Activated CD8-positive, alpha-beta memory T cell treated with anti-CD3 and anti-CD28 coated beads, Interleukin-2, amount 50 U/mL, for 48 hours (primary cell): ENCODE results near the gene PHF10.

Experiments used
- DNase-seq: peaks from one replicate; pipeline ENCODE4 v3.0.0-alpha.2; 2020

Gene PHF10

GRCh38 chr6:169669889-169670288 is 54.4 kb downstream of the PHF10 start:
- DNase-seq = no peak

- DNase-seq = no peak
These were observed 55.2 kb downstream of the PHF10 start for GRCh38 chr6:169669147-169669546.

GRCh38 chr6:169668203-169668847 is 56.0 kb downstream of the PHF10 start:
- no peak for DNase-seq

DNA sequence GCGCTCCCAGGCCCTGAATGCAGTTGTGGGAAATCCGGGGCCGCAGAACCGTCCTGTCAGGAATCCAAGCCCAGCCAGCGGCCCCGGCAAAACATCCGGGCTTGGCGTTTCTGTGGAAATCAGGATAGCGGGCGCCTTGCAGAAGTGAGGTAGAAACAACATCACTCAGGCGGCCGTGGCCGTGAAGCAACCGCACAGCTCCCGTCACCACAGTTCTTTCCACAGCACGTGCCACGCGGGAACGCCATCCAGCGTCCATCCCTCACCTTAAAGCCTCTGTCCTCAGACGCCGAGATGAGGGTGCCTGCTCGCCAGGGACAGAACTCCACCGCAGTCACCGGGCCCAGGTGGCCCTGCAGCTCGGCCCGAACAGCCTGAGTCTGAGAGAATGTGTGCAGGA is 56.6 kb downstream of the PHF10 start:
- no peak for DNase-seq

DNA sequence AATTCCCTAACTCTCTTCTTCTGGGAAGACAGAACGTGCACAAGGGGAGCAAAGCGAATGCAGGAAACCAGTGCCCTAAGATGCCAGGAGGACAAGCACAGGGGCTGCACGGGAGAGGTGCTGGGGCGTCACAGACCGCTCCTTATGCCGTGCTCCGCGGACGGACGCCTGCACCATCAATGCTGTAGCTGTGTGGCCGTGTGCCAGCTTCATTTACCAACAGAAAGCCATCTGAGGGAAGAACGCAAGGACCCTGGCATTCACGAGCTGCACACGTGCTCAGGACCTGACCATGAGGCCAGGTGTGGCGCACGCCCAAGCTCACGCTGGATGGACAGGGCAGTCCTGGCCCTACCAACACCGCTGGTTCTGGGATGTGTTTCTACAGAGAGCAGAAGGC is 57.9 kb downstream of the PHF10 start:
- DNase-seq = no peak

- no peak for DNase-seq
These were observed 59.0 kb downstream of the PHF10 start for GRCh38 chr6:169665289-169665688.

DNA sequence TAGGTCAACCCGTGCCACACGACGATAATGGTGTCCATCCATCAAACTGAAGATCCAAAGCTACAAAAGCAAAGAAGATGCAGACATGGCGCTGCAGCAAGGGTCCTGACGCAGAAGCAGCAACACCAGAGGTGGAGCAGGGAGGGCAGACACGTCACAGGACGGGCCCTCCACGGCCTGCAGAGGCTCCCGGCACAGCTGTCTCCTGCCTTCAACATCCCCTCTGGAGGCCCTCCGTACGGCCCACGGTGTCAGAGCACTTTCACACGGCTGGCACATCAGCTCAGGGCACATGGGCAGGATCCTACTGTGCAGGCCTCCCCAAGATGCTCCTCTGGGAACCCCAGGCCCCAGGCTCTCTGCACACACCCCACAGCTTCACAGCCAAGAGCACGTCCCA is 60.1 kb downstream of the PHF10 start:
- DNase-seq = no peak

GRCh38 chr6:169663468-169663867 is 60.8 kb downstream of the PHF10 start:
- DNase-seq = no peak

- DNase-seq = no peak
These were observed 62.9 kb downstream of the PHF10 start for GRCh38 chr6:169661391-169661756.

DNA sequence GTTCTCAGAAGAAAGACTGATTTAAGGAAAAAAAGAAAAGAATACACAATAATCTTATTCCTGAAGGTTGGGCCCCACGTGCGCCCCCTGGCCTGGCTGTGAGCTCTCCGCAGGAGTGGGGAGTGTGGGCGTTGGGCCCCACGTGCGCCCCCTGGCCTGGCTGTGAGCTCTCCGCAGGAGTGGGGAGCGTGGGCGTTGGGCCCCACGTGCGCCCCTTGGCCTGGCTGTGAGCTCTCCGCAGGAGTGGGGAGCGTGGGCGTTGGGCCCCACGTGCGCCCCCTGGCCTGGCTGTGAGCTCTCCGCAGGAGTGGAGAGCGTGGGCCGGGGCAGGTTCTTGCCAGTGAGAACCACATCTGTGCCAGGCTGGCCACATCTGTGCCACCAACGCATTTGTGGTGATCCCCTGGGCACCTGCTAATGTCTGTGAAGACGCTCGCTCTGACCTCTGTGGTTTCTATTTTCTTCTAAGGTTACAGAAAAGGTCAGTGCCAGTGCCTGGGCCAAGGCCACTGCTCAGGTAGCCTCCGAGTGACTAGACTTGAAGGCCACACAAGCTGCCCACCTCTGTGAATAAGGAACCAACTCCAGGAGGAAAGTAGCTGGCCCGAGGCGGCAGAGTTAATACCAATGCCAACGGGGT is 63.4 kb downstream of the PHF10 start:
- no peak for DNase-seq

GRCh38 chr6:169659820-169660610 is 64.3 kb downstream of the PHF10 start:
- DNase-seq = no peak

DNA sequence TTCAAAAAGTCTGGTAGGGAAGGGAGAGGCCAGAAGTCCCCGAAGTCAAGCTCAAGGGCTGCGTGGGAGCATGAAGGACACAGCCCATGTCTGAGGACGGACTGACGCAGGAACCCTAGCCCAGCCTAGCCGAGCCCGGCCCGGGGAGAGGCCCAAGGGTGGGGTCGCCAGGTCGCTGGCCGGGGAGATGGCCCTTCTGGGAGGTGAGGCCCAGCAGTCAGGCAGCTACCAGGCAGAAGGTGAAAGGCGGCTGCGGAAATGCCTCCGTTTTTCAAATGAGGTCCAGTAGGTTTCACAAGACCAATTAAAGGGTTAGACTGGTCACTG is 67.1 kb downstream of the PHF10 start:
- DNase-seq = no peak

DNA sequence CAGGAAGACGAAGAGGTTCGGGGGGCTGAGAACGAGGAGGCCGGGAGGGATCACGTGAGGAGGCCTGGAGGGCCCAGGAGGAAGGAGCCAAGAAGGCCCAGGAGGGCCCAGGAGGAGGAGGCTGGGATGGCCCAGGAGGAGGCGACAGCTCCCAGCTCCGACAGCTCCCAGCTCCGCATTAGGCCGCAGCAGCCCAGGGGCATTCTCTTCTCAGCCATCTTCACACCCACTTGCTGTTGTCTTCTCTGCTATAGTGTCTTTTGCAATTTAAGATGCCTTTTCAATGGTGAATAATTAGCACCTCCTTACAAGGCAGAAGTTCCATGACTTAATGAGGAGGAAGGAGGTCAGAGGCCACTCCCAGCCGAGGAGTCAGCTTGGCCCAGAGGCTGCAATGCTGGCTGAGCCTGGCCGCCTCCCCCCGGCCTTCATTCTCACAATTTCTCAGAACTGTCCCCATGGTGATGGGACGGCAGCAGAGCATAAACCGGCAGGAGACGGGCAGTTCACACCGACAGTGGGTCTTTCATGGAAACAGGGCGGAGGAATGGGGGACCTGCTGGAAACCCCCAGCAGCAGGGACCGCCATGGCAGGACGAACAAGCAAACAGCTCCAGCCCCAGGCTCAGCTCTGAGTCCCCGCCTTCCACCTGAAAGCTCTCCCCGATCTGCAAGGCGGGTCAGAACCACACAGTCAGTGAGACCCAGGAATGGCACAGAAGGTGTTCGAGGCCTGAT is 67.6 kb downstream of the PHF10 start:
- DNase-seq = no peak

DNA sequence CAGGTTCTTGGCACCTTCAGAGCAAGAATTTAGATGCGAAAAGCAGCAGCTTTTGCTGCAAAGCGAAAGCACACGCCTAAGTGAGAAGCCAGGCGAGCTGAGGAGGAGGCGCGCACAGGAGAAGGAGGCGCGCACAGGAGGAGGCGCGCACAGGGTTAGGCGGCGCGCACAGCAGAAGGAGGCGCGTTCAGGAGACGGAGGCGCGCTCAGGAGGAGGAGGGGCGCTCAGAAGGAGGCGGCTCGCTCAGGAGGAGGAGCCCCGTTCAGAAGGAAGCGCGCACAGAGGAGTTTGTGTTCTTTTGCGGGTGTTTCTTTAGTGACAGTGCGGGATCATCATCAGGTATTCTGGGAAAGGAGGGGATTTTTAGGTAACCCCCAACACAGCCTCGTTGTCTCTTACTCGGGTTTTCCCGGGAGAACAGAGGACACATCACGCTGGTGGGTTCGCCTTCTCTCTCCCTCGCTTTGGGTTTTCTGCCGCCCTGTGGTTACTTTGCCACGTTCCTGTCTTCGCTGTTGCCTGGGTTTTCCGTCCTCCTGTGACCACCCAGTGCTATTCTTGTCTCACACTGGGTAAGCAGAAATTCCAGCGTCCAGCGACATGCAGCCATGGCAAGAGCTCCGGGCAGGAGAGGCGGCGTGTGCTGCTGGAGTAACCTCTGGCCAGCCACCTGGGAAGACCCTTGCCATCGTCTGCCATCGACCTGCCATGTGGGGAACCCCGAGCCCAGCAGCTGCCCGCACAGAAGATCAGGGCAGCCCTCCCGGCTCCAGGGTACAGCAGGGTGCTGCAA is 69.5 kb downstream of the PHF10 start:
- DNase-seq = peak; percentile 66
